GM19035 (cell line): Measurements from ENCODE around the gene THSD4.

Source experiments
- ATAC-seq: cut with Tn5 transposase; IDR thresholded peaks from one replicate; pipeline ENCODE4 v1.9.1; 2021; ENCODE audit not compliant: unreplicated experiment

Gene THSD4

DNA sequence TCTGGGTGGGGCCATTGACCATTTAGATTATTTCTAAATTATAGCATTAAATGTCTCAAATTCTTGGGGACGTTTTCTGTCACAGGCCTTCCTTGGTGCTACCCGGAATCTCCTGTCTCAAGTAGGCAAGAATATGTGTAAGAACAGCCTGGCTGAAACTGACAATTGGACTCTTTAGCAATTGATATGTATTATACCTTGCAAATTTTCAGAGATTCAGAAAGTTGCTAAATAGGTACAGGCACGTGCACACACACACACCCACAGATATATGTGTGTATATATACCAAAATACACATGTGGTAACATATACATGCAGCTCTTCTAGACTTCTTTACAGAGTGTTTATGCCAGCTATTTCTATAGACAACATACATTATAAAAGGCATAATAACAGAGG, 481.9 kb downstream of the THSD4 start:
- no peak for ATAC-seq

DNA sequence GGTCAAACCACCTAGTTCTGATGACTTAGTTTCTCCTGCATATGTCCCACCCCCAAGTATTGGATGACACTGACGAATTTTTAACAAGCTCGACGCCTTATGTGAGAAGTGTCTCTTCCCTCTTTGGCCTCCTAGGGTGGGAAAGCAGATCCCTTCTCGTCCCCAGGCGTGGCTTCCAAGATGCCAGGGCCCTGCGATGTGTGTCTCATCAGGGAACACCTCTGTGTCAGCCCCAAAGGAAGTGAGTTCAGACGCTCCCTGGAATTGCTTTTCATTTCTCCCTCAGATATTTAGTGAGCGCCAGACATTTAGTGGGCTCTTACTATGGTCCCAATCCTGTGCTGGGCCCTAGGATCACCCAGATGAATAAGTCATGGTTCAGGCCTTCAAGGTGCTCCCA, 482.4 kb downstream of the THSD4 start:
- ATAC-seq, result no peak

DNA sequence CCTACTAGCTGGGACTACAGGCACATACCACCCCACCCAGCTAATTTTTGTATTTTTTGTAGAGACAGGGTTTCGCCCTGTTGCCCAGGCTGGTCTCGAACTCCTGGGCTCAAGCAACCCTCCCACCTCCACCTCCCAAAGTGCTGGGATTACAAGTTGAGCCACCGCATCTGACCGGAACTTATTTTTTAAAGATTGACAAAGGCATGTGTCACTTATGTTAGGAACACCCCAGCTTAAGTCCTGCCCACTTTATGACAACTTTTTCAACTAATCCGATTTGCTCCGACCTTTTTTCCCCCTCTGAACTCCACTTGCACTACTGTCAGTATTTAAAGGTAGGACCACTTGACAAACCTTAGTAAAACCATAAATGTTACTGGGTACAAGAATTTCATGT, 483.5 kb downstream of the THSD4 start:
- no peak for ATAC-seq

DNA sequence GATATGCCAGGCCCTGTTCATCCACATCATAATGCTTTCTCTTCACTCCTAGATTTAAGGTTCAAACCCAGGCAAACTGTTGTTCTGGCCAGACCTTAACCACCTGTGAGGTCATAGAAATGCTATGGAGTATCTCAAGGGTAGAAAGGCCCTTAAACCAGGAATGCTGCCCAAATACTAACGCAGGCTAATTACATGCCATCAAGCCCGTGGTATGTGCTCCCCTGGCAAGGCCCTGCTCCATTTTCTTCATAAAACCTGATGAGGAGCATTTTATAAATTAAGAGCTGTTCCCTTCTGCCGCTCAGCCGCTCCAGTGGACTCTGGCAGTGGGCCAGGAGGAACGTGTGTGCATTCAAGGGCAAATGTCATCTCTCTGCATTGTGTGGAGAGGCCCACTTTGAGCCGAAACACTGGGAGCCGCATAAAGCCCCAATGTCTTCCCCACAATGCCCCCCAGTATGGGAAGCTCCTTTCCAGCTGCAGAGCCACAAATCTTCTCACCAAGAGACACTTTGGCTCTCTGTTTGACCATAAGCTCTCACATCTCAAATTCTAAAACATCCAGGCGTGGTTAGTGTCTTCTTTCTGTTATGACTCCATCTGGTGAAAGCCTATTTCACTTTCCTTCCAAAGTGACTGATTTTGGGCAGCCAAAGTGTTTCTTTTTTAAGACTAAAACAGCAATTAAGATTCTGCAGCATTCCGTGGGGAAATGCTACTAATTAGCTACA, 484.3 kb downstream of the THSD4 start:
- no peak for ATAC-seq

DNA sequence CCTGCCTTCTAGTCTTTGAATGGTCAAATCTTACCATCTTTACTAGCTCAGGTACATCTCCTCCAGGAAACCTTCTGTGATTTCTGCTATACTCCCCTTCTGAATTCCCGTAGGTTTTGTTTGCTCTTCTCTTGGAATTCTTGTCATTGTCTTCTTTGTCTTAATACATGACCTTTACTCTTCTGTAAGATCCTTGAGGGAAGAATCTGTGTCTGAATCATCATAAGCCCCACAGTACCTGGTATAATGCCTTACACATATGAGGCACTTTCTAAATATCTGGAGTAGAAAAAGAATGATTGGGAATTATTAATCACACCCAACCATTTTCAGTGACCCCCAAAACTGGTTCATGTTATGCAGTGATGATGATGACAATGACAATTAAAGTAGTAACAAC, 485.0 kb downstream of the THSD4 start:
- no peak for ATAC-seq

DNA sequence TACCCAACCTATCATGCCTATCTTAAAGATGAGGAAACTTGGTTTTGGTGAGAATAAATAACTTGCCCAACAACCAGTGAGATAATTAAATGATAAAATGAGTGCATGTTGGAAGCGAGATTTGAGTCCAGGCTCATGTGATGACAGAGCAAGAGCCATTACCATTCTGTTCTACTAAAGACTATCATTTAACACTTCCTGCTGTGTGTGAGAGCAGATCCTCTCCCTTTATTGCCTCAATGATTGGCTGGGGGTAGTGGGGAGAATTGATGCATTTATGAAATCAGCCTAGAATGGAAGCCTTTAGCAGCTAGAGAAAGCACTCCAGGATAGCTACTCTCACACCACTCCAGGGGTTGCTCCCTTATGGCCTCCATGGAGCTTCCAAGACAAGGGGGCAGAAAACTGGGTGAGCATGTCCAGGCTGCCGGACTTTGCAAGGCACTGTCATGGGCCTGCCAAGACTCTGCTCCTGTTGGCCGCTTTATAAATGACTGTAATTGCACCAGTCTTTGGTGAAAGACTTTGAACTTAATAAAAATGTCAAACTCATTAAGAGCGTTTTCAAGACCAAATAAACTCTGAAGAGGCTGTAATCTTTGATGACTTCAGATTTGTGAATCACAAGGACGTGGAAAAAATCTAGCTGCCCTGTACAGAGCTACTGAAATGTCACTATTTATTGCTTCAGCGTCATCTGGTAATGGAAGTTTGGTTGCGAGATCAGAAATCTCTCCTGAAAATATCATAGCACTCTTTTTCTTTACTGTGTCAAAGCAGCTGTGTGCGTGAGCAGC, 486.0 kb downstream of the THSD4 start:
- no peak for ATAC-seq

DNA sequence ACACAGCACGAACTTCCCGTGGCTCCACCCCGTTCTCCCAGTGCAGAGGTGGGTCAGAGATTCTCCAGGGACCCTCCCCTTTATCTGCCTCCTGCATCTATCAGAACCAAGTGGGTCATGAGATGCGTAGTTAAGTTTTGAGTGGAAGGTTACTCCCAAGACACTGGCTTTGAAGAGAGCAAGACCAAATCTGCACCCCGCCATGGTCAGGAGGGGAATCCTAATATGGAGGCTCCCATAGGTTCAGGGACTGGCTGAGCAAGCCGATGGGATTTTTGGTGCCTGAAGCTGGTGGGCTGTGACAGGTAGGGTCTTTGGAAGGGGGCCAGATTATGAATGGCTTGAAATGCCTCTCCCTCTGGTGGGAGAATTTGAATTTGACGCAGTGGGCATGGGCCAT, 488.1 kb downstream of the THSD4 start:
- ATAC-seq, result no peak

DNA sequence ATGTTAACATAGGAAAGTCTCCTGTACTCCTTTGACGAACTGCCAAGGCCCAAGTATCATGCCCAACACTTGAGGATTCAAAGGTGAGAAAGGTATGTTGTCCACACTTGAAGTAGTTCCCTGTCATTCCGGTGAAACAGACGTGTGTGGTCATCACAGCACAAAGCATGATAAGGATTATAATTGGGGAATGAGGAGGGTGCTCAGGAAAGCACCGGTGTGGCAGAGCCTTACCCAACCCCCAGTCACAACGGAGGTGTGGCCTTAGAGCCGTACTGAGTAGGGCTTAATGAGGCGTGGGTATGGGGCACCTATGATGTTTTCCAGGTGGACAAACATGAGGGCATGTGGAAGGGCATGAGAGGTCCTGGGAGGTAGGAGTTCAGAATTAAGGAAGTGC, 492.1 kb downstream of the THSD4 start:
- no peak for ATAC-seq

DNA sequence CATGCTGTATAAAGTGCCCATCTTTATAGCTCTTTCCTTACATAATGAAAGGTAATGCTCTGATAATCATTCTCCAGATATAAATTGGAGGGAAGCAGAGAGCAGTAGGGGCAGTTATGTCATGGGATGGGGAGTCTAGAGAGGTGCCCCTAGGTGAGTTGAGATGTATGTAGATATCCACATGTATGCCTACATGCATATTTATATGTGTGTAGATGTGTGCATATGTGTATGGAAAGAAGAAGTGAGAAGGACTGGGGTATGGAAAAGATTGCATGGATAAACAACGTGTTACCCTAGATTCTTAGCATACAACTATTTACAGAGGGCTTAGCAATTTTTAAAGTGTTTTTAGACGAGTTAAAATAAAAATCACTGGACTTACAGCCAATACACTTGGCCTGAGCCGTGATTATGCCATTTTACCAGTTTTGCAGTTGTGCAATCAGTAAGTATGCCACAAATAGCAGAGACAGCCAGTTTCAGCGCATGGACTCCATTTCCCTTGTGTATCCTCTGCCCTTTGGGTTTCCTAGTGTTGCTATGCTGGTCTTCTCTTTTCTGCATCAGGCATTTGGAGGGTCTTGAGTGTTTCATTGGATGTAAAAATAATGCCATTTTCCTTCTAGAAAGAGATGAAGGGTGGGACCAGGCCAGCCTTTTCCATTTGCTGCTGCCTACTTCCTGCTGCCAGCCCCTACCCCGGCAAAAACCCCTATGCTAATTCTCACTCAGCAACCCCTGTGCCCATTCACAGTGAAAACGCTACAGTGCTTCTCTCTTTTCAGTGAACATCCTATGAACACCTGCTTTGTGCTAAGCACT, 495.7 kb downstream of the THSD4 start:
- ATAC-seq, result no peak

DNA sequence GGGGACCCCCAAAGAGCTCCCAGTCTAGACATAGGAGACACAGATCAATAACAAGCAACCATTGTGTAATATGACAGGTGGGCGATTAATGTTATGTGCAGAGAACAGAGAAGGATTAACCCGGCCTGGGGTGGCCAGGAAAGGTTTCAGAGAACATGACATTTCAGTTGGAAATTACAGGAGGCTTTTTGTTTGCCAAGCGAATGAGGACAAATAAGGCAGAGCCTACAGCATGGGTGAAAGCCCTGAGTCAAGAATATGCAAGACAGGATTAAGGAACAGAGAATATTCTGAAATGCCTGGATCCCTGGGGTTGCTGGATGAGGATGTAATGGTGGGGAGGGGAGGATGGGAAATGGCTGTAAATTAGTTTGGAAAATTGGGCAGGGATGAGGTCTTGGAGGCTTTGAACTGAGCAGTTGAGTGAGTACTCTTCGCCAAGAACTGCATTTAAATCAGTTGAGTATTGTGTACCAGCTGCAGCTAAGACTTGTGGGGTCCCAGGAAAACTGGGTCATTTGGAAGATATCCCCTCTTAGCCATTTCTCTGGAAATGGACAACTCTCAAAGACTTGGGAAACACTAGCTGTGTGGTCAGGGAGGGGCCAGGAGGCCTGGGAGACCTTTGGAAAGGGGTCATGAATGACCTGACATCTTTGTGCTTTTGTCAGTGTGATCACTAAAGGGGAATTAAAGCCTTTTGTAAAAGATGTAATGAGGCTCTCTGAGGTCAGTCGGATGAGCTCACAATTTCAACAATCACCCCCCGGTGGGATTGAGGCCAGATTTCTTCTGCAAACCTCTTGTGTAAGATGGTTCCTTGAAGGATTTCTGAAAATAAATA, 496.5 kb downstream of the THSD4 start:
- ATAC-seq, result no peak

DNA sequence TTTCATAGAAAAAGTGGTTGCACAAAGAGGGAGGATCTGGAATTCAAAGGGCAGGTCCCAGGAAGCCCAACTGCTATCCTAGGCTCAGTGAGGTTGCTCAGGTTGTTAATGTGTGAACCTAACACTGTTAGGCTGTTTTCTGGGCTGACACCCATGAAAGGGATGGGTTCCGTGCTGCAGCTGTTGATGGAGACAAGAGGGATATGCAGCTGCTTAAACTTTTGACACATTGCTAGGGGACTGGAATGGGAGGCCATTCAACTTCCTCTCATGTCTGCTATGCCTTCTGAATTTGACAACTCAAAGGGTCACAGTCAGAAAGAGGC, 497.1 kb downstream of the THSD4 start:
- no peak for ATAC-seq

DNA sequence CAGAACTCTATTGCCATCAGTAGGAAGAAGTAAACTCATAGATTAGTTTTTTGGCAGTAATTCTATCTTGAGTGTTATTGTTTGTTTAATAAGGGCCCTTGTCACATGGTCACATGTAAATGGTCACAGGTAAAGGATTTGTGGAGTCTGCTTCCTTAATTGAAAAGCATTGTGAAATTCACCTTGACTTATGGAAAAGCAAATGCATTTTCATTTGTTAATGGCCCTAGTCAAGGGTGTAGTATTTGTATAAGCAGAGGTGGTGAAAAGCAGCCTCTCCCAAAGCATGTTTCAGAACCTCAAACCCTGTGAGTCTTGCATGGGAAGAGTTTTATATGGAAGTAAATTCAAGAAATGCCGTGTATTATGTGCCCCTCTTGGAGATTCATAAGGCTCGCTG, 497.6 kb downstream of the THSD4 start:
- ATAC-seq, result no peak

DNA sequence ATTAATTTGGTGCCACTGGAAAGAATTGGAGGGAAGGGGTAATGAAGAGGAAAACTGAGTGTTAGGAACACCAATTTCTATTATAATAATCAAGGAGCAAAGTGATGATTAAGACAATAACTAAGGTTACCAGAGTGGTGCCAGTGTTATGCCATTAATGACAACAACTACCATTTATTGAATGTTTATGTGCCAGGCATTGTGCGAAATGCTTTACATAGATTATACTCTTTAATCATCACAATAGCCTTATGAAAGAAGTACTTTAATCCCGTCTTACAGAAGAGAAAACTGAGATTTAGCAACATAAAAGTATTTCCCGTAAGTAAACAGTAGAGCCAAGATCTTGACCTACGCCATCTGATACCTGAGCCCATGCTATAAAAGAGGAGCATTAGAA, 507.8 kb downstream of the THSD4 start:
- no peak for ATAC-seq

DNA sequence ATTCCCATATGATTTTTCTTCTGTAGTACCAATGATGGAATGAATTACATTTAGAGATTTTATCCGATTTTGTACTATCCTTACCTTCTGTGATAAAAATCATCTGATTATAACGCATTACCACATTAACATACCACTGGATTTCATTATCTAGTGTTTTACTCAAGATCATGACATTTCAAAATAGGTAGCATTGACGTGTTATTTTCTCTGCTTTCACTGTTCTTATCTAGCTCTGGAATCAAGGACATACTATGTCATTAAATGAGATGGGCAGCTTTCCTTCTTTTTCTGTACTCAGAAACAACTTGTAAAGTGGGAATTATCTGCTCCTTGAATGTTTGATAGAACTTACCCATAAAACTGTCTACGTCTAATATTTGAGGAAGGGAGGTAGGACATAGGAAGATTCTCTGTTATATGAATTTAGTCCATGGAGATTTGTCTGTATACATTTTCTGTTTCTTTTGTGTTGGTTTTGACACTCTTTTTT, 511.4 kb downstream of the THSD4 start:
- no peak for ATAC-seq

DNA sequence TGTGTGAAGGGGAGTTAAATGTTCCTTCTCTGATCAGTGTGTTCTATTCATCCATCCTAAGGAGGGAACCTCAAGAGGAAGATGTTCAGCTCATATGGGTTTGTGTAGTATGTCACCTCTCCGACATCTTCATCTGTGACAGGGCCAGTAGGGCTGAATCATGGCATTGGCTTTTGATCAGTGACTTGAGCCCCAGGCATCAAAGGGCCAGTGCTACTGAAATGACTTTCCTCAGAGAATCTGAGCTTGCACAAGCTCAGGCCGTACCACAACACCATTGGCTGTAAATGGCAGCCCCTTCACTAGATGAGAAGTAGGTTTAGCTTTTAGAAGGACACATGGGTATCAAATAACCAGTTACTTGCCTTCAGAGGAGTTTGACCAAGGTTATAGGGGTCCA, 511.9 kb downstream of the THSD4 start:
- ATAC-seq, result no peak

DNA sequence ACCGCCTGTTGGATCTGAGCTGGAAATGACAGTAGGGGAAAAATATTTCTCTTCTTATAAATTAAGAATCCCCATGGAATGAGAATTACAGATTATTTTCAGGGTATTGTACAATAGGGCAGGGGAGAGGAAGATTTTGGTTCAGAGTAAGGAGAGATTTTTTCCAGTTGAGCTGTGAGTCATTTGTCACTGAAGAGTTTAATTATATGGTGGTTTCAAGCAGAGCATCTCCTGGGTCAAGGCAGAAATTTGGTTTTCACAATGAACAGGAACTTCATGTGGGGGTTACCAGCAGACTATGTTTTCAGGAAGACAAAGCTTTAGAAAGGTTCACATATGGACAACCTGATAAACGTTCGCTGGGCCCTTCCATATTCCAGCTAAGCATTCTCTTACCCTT, 512.3 kb downstream of the THSD4 start:
- no peak for ATAC-seq

DNA sequence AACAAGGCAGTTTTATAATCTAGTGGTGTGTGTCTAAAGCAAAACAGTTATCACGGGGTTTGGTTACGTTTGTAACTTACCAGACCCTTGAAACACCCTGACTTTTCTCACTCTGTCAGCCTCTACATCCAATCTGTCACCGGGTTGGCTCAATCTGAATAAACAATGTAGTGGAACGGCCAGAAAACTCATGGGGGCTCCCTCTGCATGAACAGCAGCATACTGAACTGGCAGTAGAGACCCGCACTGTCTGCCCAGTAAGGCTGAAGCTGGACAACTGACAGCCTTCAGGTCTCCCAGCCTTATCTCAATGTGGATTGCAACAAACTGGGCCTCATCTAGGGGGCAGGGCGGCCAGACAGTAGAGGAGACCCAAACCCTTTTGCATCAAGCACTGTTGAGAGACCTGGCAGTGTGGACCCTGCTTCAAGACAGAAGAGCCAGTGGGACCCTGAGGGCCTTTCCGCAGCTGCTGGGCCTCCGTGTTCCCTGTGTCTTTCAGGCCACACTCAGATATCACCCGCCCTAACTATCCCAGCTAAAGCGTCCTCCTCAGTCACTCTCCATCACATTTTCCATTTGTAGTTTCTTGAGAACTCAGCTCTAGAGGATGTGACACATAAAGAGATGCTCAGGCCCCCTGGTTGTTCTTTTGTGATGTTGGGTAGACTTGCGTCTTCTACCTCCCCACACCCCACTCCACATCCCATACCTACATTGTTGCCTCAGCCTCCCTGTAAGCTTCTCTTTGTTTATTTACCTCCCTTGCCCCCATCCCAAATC, 513.9 kb downstream of the THSD4 start:
- no peak for ATAC-seq

DNA sequence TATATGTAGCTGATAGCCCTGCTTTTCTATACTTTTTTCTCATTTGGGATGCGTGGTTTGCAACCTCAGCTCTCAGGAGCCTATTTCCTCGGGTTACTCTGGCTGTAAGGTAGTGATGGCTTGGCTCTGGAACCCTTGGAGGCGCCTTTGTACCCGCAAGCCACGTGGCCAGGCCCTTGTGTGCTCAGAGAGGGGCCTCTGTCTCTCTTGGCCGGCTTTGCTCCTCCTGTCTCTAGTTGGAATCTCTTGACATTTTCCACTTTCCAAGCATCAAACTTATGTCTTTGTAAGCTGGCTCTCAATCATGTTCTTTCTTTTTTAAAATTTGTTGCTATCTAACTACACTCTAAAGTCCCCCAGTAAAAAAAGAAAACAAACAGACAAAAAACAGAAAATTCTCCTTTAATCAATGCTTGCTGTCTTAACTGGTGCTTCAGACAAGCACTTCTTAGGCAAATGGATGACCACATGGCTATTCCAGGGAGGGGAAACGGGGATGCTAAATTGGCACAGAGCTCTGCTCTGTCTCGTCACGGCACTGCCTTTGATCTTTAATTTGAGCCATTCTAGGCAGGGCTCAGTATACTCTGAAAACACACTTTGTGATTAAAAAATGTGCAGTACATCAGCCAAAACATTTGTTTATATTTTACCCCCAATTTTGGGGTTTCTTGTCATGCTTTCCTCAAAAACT, 514.7 kb downstream of the THSD4 start:
- no peak for ATAC-seq

DNA sequence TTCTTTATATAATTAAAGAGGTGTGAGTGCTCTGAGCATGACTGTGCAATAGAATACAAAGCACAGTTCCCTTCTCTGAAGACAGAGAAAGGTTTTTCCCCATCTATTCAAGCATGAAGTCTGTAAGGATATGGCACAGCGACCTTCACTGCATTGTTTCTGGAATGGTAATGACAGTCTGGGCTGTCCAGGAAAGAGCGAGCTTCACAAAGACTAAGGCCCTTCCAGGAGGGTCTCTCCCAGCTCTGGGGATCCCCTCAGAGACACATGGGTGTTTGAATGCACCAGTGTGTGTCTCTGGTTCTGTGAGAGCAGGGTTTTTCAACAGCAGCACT, 515.2 kb downstream of the THSD4 start:
- no peak for ATAC-seq
